A172 (cell line): ENCODE data around the gene CDH4. TPM values are rescaled to one million over a fixed set of nuclear protein-coding genes. Genes with fewer than 3 reads are reported as not detected.

Source experiments
- DNase-seq: peaks from one replicate; pipeline ENCODE4 v3.0.0-alpha.2; 2015; ENCODE audit warnings: low spot score
- total RNA-seq: library from RNA; depleted of rRNA; stranded (reverse); fragments of >200 nt; shearing (Covaris generic); gene quantifications from 2 replicates; pipeline ENCODE4 v1.2.3, GENCODE V29; 2014

Gene CDH4
- total RNA-seq, 1 experiment from 2014 or later: 5.5 TPM

DNA sequence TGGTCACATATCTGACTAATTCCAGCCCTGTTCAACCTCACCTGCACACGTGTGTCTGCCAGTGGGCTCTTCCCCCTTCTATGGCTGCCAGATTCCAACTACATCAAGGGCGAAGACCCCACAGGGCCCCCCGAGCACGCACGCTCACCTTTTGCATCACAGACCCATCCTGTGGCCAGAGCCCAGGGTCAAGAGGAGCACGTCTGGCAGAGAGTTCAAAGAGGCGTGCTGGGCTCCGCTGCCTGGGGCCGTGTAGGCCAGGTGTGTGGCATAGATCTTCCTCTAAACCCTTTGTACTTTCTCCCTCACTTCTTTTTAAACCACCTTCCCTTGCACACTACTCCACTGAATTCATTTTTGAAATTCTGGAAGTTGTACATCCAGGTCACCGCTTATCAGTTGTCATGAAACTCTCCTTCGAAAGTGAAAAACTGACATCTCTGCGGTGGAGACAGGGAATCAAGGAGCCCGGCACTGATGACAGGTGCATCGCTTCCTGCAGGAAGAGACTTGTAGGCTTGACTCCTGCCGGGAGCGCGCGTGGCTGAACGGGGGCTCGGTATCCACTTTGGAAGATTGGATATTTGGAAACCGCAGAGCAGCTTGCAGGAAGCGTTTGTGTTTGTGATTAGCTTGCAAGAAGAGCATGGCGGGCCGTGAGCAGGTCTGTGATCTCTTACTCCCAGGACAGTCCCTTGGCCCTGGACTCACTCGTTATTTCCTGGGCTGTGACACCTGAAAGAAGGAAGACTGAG lies 397.2 kb downstream of the CDH4 start:
- DNase-seq: no peak

- no peak for DNase-seq
These were observed 397.8 kb downstream of the CDH4 start for GRCh38 chr20:61649860-61650162.

DNA sequence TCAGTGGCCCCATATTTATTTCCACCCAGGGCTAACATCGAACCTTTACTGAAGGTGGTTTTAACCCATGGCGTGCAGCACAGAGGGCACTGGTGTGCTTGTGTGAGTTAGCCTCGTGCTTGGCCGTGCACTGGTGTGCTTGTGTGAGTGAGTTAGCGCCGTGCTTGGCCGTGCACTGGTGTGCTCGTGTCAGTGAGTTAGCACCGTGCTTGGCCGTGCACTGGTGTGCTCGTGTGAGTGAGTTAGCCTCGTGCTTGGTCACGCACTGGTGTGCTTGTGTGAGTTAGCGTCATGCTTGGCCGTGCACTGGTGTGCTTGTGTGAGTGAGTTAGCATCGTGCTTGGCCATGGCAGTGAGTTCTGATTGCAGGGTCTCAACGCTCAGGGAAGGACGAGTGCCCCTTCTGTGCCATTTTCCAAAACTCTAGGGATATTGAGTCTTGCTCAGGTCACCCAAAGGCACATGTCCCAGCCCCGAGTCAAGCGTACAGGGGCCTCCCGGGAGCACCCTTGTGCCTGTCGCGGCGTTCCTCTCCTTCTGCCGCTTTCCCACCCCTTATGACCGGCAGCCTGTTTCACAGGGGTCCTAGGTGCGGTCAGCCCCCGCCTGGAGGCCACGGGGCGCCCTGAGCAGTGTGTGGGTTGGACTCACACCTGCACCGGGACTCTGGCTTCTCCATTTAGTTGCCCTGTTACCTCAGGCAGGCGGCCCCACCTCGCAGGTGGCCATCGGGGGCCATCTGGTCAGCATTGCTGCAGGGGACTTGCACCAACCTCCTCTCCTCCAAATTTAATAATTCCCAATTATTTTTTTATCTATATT lies 399.1 kb downstream of the CDH4 start:
- DNase-seq: no peak

- DNase-seq: no peak
These were observed 400.1 kb downstream of the CDH4 start for GRCh38 chr20:61652146-61652545.

GRCh38 chr20:61654726-61655125 lies 402.7 kb downstream of the CDH4 start:
- no peak for DNase-seq

DNA sequence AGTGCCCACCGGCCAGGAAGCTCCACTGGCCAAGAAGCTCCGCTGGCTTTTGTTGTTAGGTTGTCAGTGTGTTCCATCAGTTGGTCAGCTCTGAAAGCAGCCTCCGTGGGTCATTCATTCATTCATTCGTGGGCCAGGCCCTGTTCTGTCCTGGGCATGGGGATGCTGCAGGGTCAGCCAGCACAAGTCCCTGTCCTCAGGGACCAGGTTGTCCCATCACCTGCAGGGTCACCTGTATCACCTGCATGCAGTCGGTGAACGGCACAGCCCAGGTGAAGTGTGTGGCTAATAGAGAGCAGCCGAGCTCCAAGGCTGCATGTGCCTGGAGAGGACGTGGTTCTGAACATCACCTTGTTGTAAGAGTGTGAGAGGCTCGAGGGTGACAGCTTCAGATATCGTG lies 403.5 kb downstream of the CDH4 start:
- no peak for DNase-seq

- no peak for DNase-seq
These were observed 404.1 kb downstream of the CDH4 start for GRCh38 chr20:61656198-61656597.

DNA sequence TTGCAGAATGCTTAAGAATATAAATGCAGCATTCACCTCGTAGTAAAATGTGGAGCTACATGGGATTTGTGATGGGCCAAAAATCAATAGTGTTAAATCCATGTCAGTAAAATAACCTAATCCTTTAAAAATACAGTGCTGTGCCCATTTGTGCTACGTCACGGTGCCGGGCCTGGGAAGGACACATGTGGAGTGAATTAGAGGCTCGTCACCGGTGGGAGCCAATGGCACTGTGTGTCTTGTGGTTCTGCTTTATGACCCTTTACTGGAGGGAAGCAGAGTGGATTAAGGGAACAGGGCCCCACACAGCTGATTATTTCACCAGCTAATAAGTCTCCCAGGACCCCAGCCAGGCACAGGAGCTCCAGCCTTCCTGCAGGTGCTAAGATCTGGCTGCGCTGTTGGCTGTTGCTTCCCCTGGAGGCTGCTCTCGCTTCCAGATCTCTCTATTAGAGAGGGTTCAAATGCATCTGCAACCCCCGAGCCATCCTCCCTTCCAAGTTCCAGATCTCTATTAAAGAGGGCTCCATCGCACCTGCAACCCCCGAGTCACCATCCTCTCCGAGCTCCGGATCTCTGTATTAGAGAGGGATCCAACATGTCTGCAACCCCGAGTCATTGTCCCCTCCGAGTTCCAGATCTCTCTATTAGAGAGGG lies 405.8 kb downstream of the CDH4 start:
- DNase-seq: no peak

- DNase-seq: no peak
These were observed 406.5 kb downstream of the CDH4 start for GRCh38 chr20:61658563-61658962.

GRCh38 chr20:61659246-61659993 lies 407.4 kb downstream of the CDH4 start:
- DNase-seq: no peak

DNA sequence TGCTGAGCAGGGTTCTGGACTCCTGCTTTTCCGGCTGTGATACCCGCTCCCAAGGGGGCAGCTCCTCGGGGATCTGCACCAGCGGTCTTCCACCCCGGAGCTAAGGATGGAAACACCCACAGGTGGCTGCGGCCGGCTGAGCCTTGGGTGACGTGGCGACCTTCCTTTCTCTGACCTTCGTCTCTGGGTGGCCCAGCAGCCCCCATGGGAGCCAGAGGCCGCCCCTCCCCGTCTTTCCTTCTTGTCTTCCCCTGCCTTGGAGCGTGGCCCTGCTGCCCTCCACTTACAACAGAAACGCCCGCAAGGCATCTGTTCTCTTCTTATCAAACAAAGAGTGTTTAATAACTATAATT lies 407.9 kb downstream of the CDH4 start:
- no peak for DNase-seq

- no peak for DNase-seq
These were observed 408.5 kb downstream of the CDH4 start for GRCh38 chr20:61660559-61660958.

DNA sequence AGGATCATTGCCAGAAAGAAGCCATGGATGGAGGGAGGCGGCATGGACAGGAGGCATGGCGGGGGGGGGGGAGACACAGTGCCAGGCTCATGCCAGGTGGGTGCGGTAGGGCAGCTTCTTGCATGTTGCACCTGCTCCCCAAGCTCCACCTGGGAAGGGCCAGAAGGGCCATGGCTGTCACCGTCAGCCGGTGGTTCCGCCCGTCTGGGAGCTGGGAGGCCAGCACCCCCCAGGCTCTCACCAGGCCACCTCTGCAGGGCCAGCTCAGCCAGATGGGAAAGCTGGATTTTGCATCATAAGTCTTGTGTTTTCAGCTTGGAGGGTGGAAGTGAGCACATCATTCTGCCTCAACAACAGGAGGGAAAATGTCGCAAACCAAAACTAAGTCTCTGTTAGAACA lies 409.0 kb downstream of the CDH4 start:
- no peak for DNase-seq

GRCh38 chr20:61661583-61661982 lies 409.5 kb downstream of the CDH4 start:
- DNase-seq: no peak

- DNase-seq: no peak
These were observed 410.3 kb downstream of the CDH4 start for GRCh38 chr20:61662226-61662967.

- DNase-seq: no peak
These were observed 410.9 kb downstream of the CDH4 start for GRCh38 chr20:61662968-61663331.

- no peak for DNase-seq
These were observed 411.7 kb downstream of the CDH4 start for GRCh38 chr20:61663521-61664425.

- no peak for DNase-seq
These were observed 412.7 kb downstream of the CDH4 start for GRCh38 chr20:61664556-61665320.

GRCh38 chr20:61665528-61666470 lies 413.7 kb downstream of the CDH4 start:
- no peak for DNase-seq
